ENCODE results near the gene HJURP. TPM values are rescaled to one million over a fixed set of nuclear protein-coding genes. Genes with fewer than 3 reads are reported as not detected.
A peak's percentile ranks its signal among the peaks of the same experiment; 100 is the strongest.

HJURP gene
- total RNA-seq, 4 donors from 2014 or later: under 0.01 to 0.23 (median 0.19) TPM; not detected in 1

DNA sequence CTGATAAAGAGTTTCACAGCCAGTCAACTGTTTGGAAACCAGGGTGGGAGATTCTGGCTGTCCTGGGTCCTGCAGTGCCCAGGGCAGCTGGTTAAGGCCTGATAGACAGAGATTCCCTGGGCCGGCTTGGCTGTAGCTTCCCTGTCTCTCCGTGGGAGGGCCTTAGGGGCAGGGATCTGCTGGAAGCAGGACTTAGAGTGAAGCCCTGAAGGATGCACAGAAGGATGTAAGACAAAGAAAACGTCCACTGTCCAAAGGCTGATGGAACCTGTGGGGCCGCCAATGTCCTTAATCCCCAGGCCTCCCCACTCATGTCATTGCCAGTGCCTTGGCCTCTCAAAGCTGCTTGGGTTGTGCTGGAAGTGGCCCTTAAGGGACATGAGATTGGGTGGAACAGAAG, 43.2 kb downstream of the HJURP start:
- WGBS: 68% methylated on average over 4 of the region's 4 CpGs
- DNase-seq (ENCODE audit: extremely low spot score): no peak

DNA sequence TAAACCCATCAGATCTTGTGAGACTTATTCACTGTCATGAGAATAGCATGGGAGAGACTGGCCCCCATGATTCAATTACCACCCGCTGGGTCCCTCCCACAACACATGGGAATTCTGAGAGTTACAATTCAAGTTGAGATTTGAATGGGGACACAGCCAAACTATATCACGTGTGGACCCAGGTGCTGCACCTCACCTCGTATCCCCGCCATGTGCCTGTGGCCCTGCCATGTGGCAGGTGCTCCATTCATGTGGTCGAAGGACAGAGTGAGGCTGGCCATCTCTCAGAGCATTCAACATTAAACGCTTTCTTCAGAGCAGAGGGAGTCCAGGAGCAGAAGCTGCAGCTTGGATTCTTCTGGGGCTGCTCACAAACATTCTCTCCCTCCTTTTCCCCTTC, 44.0 kb downstream of the HJURP start:
- DNase-seq (ENCODE audit: extremely low spot score): no peak
- TF ChIP-seq, protein P1, sequence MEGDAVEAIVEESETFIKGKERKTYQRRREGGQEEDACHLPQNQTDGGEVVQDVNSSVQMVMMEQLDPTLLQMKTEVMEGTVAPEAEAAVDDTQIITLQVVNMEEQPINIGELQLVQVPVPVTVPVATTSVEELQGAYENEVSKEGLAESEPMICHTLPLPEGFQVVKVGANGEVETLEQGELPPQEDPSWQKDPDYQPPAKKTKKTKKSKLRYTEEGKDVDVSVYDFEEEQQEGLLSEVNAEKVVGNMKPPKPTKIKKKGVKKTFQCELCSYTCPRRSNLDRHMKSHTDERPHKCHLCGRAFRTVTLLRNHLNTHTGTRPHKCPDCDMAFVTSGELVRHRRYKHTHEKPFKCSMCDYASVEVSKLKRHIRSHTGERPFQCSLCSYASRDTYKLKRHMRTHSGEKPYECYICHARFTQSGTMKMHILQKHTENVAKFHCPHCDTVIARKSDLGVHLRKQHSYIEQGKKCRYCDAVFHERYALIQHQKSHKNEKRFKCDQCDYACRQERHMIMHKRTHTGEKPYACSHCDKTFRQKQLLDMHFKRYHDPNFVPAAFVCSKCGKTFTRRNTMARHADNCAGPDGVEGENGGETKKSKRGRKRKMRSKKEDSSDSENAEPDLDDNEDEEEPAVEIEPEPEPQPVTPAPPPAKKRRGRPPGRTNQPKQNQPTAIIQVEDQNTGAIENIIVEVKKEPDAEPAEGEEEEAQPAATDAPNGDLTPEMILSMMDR (IDR thresholded peaks at IDR 0.05): no peak
- TF ChIP-seq POLR2AphosphoS5 (IDR thresholded peaks at IDR 0.05) (no peak), EP300 (IDR thresholded peaks at IDR 0.05) (no peak), POLR2A (IDR thresholded peaks at IDR 0.05; ENCODE audit: low read depth) (no peak)

More for the DNA sequence above, 43.2 kb downstream of the HJURP start:
- TF ChIP-seq EP300 (IDR thresholded peaks at IDR 0.05) (no peak), POLR2AphosphoS5 (IDR thresholded peaks at IDR 0.05) (no peak), POLR2A (IDR thresholded peaks at IDR 0.05; ENCODE audit: low read depth) (no peak)
- TF ChIP-seq, protein P1 (IDR thresholded peaks at IDR 0.05): no peak
- Histone ChIP-seq H3K4me1 (no peaks in the 10 kb centered on the region), H3K27ac (replicated peaks in 1 of 4) (no peak overlapping the region), H3K4me3 (no peak overlapping the region), H3K36me3 (no peaks in the 10 kb centered on the region), H3K27me3 (peaks cover 0 to 16% (median 0%) of the 10 kb centered on the region in 4 donors), H3K9me3 (no peaks in the 10 kb centered on the region)
- intact Hi-C loops (cut with DNase I): no loop called here

DNA sequence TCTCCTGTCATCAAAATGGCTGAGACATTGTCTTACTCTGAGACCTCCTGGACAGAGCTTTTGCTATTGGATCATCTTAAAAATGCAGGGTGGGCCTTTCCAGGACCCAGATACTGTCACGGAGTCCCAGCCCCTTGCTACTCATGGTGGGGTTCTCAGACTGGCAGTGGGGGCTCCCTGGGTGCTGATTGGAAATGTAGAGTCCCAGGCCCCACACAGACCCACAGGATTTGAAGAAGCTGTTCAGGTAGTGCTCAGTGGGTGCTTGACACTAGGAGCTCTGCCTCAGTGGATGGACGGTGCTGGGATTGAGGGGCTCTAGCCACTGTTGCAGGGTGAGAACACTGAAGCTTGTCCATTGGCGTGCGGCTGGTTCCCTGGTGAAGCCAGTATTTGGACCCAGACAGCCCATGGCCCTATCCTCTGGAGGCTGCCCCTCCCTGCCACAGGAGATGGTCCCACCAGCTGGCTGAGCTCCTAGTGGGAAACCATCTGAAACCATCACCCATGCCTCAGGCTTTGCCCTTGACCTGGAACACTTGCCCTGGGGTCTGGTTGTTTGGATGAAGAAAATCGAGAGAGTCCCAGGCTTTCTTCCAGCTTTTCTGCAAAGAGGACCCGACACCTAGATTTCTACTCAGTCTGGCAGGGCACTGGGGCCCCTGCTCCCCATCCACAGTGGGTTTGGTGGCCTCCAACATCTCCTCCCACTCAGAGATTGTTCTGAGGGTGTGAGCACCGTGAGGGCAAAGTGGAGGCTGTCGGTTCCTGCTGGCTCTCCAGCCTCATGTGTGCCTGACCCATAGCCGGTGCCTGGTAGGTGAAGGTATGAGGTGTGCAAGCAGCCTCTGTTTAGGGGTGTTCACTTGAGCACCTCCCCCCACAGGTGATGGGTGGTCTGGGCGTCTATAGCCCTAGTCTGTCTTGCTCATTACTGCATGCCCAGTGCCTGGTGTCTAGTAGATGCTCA, 46.1 kb downstream of the HJURP start:
- DNase-seq (ENCODE audit: extremely low spot score): no peak
- H3K9me3 ChIP-seq: no peaks in the 10 kb centered on the region
- intact Hi-C loops (cut with DNase I): no loop called here
- no peaks in the 10 kb centered on the region for H3K36me3 ChIP-seq
- WGBS: 62% methylated on average over 4 of the region's 10 CpGs
- H3K27me3 ChIP-seq: peaks cover 0 to 16% (median 0%) of the 10 kb centered on the region in 4 donors
- H3K4me3 ChIP-seq: no peak overlapping the region
- TF ChIP-seq, protein P1 (IDR thresholded peaks at IDR 0.05): no peak
- TF ChIP-seq POLR2A (IDR thresholded peaks at IDR 0.05; ENCODE audit: low read depth) (no peak), EP300 (IDR thresholded peaks at IDR 0.05) (no peak), POLR2AphosphoS5 (IDR thresholded peaks at IDR 0.05) (no peak)
- no peak overlapping the region for H3K27ac ChIP-seq (replicated peaks in 1 of 4)
- H3K4me1 ChIP-seq: no peaks in the 10 kb centered on the region

More for the DNA sequence above, 44.0 kb downstream of the HJURP start:
- Histone ChIP-seq H3K9me3 (no peaks in the 10 kb centered on the region), H3K4me3 (no peak overlapping the region), H3K27me3 (peaks cover 0 to 16% (median 0%) of the 10 kb centered on the region in 4 donors), H3K36me3 (no peaks in the 10 kb centered on the region), H3K4me1 (no peaks in the 10 kb centered on the region), H3K27ac (replicated peaks in 1 of 4) (no peak overlapping the region)
- intact Hi-C loops (cut with DNase I): no loop called here
- 94% methylated on average over 3 of the region's 6 CpGs for WGBS

DNA sequence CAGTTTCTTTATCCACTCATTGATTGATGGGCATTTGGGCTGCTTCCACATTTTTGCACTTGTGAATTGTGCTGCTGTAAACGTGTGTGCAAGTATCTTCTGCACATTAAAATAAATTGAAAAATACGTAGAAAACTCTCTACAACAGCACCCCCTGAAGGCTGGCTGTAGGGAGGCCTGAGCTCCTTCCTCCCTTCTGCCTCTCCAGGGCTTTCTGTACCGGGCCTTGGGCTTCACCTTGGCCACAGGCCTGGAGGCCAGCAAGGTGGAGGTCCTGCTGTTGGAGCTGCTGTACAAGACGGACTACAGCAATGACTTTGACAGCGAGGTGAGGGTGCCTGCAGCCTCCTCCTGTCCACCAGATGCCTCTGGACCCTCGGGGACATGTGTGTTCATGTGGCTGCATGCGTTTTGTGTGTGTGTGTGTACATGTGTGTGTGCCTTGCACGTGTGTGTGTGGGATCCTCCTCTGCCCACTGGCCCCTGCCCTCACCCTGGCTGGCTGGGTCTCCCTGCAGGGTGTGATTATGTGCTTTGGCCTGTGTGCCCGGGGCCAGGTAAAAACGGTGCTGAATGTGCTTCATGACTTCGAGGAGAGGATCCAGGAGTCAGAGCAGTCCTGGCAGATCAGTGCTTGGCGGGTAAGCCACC, 47.0 kb downstream of the HJURP start:
- no peak for DNase-seq (ENCODE audit: extremely low spot score)
- Histone ChIP-seq H3K4me3 (no peak overlapping the region), H3K36me3 (no peaks in the 10 kb centered on the region), H3K27ac (replicated peaks in 1 of 4) (no peak overlapping the region), H3K9me3 (no peaks in the 10 kb centered on the region), H3K4me1 (no peaks in the 10 kb centered on the region), H3K27me3 (peaks cover 0 to 16% (median 0%) of the 10 kb centered on the region in 4 donors)
- intact Hi-C loops (cut with DNase I): no loop called here
- 68% methylated on average over 8 of the region's 12 CpGs for WGBS
- TF ChIP-seq POLR2A (IDR thresholded peaks at IDR 0.05; ENCODE audit: low read depth) (no peak), EP300 (IDR thresholded peaks at IDR 0.05) (no peak)

DNA sequence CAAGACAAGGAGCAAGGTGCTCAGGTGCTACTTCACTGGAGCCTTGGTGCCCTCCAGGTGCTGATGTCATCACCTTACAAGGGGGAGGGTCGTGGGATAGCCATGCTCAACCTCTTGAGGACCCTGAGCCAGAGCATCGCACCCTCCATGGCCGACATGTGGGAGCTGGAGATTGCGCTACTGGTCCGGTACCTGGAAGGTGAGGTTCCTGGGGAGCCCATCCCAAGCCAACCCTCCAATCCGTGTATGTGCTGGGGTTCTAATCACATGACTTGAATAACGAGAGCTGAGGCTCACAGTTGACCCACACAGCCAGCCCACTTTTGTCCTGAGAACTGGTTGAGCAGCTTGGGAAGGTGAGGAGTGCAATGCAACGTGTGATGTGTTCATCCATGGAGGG, 50.3 kb downstream of the HJURP start:
- 46% methylated on average over 4 of the region's 8 CpGs for WGBS
- H3K4me3 ChIP-seq: no peak overlapping the region
- DNase-seq (ENCODE audit: extremely low spot score): peak; percentile 90
- peaks cover 0 to 16% (median 0%) of the 10 kb centered on the region in 4 donors for H3K27me3 ChIP-seq
- intact Hi-C loops (cut with DNase I): no loop called here
- TF ChIP-seq POLR2A (IDR thresholded peaks at IDR 0.05; ENCODE audit: low read depth) (no peak), POLR2AphosphoS5 (IDR thresholded peaks at IDR 0.05) (no peak), EP300 (IDR thresholded peaks at IDR 0.05) (no peak)
- TF ChIP-seq, protein P1 (IDR thresholded peaks at IDR 0.05): no peak
- no peaks in the 10 kb centered on the region for H3K36me3 ChIP-seq
- no peaks in the 10 kb centered on the region for H3K9me3 ChIP-seq
- H3K4me1 ChIP-seq: no peaks in the 10 kb centered on the region
- no peak overlapping the region for H3K27ac ChIP-seq (replicated peaks in 1 of 4)

All from esophagus muscularis mucosa (tissue), 4 donors.